GM10266 (cell line): Measurements from ENCODE around the gene SBK3.

Source experiments
- DNase-seq: peaks from one replicate; pipeline ENCODE4 v3.0.0; 2012; ENCODE audit errors: extremely low spot score
- CTCF ChIP-seq: IDR thresholded peaks from 2 replicates; pipeline ENCODE4 v1.5.1; 2012; ENCODE audit warnings: mild to moderate bottlenecking, low read depth; ENCODE audit not compliant: control insufficient read depth, insufficient read depth; ENCODE audit errors: missing control alignments

The SBK3 gene

GRCh38 chr19:55504252-55504603 is 41.1 kb downstream of the SBK3 start:
- no peak for DNase-seq
- no peak for TF ChIP-seq CTCF

DNA sequence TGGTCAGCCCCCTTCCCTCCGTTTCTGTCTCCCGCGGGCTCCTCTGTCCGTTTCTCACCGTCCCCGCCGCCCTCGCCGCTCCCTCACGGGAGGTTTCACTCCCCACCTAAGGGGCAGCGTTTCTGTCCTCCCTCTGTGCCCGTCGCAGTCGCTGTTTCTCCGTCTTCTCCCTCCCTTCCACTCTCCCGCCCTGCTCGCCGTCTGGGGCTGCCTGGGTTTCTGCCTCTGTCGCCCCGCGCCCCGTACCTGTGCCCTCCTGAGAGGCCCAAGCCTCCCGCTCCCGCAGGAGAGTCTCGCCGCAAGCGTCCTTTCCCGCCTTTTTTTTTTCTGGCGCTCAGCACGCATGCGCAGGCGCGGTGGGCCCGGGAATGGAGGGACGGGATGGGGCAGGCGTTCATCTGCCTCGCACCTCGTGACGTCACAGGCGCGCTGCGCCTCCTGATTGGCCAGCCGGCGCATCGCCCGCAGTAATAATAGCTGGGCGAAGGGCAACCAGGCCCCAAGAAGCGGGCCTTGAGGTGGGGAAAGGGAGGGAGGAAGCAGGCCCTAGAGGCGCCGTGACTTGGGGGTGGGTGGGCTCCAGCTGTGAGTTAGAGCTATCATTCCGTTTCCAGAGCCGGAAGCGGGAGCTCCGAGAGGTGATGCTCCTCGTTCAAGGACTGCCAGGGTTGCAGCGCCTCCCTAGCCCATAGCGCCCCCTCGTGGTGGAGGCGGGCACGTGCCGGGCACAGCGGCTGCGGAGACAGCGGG is 41.7 kb downstream of the SBK3 start:
- TF ChIP-seq CTCF: peak; percentile 99
- peak; percentile 98 for DNase-seq

DNA sequence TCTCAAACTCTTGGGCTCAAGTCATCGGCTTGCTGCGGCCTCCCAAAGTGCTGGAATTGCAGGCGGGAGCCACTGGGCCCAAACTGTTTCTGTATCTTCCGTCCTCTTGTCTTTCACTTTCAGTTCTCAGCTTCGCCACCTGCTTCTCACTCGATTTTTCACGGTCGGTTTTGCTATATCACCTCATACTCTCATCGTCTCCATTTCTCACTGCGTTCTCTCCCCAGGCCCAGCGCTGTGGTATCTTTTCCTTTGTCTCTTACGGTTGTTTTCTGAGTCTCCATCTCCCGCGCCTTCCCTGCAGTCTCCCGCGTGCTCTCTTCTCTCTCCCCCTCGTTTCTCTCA is 42.2 kb downstream of the SBK3 start:
- TF ChIP-seq CTCF: no peak
- no peak for DNase-seq

- no peak for DNase-seq
- no peak for TF ChIP-seq CTCF
These were observed 43.0 kb downstream of the SBK3 start for GRCh38 chr19:55502197-55502952.

- DNase-seq: no peak
- no peak for TF ChIP-seq CTCF
These were observed 44.9 kb downstream of the SBK3 start for GRCh38 chr19:55500368-55500952.

DNA sequence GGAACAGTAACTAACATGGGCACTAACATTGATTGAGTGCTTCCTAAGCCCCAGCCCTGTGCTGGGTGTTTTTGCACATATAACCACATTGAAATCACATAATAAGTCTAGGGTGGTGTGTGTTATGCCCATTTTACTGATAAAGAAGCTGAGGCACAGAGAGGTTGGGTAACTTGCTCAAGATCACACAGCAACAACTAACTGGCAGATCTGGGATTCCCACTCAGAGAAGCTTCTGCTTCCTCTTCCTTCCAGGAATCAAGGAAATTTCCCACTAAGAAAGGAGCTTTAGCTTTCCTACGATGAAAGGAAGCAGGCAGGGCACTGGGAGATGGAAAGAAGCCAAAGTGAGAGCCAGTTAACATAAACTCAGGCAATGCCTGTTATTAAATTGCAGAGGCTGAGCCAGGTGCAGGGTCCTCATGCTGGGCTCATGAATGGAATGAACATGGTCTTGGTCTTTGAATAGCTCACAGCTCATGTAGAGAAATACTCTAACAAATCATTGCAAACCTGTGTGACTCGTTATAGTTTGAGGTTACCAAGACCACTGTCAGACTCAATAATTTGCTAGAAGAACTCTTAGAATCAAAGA is 47.0 kb downstream of the SBK3 start:
- DNase-seq: no peak
- no peak for TF ChIP-seq CTCF
